Retinal pigment epithelial cell (primary cell): ENCODE data around the gene SLC30A1.

Experiments
- DNase-seq: peaks from one replicate; pipeline ENCODE4 v3.0.0-alpha.2; 2010; ENCODE audit warnings: low read depth
- H3K4me3 ChIP-seq: 2 replicates; pipeline ENCODE4 v1.5.1; 2011; ENCODE audit warnings: mild to moderate bottlenecking, low read length, control low read depth, moderate library complexity
- TF ChIP-seq, protein P1 (sequence below): conservative IDR thresholded peaks from 2 replicates; pipeline ENCODE4 v1.5.1; 2011; ENCODE audit warnings: low read depth, low read length, control low read depth, inconsistent platforms

SLC30A1 gene

DNA sequence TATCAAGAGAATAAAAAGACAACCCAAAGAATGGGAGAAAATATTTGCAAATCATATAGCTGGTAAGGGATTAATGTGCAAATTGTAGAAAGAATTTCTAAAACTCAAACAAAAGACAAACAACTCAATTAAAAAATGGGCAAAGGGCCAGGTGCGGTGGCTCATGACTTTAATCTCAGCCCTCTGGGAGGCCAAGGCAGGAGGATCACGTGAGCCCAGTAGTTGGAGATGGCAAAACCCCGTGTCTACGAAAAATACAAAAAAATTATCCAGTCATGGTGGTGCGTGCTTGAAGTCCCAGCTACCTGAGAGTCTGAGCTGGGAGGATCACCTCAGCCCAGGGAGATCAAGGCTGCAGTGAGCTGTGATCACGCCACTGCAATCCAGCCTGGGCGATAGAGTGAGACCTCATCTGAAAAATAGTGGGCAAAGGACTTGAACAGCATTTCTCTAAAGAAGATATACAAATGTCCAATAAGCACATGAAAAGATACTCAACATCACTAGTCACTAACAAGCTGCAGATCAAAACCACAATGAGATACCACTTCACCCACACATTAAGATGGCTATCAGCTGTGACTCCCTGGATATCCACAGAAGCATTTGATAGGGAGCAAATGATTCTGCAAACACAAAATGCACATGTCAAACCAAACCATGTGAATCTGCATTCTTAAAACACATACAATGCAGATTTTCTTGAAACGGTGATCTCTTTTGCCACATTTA is 20.9 kb downstream of the SLC30A1 start:
- TF ChIP-seq, protein P1, sequence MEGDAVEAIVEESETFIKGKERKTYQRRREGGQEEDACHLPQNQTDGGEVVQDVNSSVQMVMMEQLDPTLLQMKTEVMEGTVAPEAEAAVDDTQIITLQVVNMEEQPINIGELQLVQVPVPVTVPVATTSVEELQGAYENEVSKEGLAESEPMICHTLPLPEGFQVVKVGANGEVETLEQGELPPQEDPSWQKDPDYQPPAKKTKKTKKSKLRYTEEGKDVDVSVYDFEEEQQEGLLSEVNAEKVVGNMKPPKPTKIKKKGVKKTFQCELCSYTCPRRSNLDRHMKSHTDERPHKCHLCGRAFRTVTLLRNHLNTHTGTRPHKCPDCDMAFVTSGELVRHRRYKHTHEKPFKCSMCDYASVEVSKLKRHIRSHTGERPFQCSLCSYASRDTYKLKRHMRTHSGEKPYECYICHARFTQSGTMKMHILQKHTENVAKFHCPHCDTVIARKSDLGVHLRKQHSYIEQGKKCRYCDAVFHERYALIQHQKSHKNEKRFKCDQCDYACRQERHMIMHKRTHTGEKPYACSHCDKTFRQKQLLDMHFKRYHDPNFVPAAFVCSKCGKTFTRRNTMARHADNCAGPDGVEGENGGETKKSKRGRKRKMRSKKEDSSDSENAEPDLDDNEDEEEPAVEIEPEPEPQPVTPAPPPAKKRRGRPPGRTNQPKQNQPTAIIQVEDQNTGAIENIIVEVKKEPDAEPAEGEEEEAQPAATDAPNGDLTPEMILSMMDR: no peak
- H3K4me3 ChIP-seq: no peak overlapping the region
- DNase-seq: no peak

DNA sequence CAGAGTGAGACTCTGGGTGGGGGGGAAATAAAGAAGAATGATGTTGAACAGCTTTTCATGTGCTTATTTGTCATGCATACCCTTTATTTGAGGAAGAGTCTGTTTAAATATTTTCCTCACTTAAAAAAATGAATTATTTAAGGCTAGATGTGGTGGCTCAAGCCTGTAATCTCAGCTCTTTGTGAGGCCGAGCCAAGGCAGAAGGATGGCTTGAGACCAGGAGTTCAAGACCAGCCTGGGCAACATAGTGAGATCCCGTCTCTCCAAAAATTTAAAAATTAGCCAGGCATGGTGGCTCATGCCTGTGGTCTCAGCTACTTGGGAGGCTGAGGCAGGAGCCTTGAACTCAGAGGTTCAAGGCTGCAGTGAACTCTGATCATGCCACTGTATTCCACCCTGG is 25.4 kb downstream of the SLC30A1 start:
- no peak overlapping the region for H3K4me3 ChIP-seq
- TF ChIP-seq, protein P1: no peak
- no peak for DNase-seq

DNA sequence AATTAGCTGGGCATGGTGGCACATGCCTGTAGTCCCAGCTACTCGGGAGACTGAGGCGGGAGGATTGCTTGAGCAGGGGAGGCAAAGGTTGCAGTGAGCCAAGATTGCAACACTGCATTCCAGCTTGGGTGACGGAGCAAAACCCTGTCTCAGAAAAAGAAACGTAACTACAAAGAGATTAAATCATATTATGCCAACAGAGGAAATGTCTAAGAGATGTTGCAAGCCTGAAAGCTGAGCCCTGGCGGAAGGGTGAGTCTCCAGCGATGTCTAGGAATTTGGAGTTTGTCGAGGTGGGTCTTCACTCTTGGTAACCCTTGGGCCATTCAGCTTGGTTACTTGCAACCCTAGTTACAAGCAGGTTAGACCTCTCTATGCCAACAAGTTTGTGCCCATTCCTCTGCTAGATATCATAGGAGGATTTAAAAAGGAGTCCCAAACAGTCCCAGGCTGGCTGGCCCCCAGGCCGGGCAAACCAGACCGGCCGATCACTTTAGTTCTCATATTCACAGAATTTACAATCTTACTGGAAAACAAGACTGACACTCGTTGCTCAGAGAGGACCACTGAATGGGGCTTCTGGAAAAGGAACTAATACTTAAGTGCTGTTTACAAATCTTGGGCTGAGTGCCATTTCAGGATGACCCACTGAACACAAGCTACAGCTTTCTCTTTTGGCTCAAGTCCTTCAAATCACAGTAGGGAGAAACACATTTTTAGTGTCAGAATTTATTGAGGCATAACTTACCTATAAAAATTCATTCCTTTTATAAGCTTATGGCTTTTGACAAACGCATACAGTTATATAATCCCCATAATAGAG is 27.1 kb downstream of the SLC30A1 start:
- no peak overlapping the region for H3K4me3 ChIP-seq
- DNase-seq: peak; percentile 68
- TF ChIP-seq, protein P1: no peak

DNA sequence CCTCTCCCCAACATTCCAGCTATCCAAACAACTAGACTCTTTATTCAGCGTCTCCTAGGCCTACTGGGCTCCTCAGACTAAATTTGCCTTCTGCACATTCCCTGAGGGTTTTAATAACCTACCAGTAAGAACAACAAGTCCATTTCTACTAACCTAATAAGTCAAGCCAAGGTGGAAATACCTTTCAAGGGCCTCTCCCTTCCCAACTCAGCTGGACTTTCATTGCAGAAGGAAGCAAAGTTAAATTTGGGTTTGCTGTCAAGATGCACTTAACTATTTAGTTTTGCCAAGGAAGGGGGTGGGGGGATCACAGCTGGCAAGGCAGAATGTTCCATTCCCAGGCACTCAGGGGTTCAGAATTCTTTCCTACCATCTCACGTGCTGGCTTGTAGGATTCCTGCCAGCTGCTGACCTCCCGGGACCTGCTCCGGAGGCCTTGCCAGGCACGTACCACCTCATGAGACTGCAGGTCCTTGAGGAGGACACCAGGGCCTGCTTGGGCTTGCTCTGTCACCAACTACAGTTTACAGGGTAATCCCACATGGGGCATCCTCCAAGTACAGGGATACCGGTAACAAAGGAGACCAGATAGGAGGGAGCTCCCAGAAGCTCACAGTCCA is 29.8 kb downstream of the SLC30A1 start:
- H3K4me3 ChIP-seq: no peak overlapping the region
- no peak for DNase-seq
- TF ChIP-seq, protein P1: no peak

DNA sequence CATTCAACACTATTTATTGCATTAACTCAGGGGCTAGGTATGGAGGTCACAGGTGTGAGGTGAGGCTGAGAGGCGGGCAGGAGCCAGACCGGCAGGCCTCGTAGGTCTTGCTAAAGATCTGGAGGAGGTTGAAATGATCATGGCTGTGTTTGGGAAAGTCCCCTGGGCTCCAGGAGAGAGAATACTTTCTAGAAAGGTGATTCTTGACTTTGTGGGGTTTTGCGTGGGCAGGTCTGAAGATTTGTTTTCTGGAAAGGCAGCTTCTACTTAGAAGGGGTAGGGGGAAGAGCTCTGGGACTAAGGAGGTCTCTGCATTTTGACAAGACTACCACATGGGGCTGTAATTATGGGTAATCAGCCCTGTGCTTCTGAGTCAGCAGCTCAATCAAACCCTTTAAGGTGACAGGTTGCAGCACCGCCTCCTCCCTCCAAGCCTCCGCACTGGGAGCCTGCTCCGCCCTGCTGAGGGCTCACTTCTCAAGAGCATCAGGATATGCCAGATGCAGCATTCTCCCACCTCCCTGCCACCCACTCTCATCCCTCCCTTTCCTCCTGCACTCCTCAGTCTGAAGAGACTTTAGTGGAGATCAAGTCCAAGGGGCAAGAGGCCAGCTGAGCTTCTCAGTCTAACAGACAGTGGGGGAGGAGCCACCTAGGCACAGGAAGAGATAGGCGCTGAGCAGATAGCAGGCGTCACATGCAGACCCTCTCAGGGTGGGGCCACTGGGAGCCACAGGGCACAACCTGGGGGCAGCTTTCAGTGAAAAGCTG is 30.5 kb downstream of the SLC30A1 start:
- TF ChIP-seq, protein P1: no peak
- H3K4me3 ChIP-seq: no peak overlapping the region
- DNase-seq: no peak

DNA sequence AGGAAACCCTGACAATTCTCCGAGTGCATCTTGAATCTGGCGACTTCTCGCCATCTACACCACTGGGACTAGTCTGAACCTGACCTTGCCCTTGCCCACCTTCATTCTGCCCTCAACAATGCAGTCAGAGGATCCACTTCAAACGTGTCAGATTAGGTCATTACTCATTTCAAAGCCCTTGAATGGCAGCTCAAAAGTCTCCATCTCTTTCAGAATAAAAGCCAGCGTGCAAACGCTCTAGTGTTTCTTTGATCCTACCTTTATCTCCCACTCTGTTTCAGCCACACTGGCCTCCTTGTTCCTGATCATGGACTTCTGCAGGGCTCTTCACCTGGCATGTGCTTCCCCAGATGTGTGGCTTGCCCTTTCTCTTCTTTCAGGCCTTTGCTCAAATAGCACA is 31.3 kb downstream of the SLC30A1 start:
- TF ChIP-seq, protein P1: no peak
- H3K4me3 ChIP-seq: no peak overlapping the region
- DNase-seq: no peak
